ENCODE measurements around the gene PTGER1. TPM values are rescaled to one million over a fixed set of nuclear protein-coding genes. Genes with fewer than 3 reads are reported as not detected.

Gene PTGER1
- total and polyA plus RNA-seq, 2 donors (not counting 3 experiments of a cell fraction or from before 2014, with no cell fraction given) = 0.21 to 0.40 TPM

DNA sequence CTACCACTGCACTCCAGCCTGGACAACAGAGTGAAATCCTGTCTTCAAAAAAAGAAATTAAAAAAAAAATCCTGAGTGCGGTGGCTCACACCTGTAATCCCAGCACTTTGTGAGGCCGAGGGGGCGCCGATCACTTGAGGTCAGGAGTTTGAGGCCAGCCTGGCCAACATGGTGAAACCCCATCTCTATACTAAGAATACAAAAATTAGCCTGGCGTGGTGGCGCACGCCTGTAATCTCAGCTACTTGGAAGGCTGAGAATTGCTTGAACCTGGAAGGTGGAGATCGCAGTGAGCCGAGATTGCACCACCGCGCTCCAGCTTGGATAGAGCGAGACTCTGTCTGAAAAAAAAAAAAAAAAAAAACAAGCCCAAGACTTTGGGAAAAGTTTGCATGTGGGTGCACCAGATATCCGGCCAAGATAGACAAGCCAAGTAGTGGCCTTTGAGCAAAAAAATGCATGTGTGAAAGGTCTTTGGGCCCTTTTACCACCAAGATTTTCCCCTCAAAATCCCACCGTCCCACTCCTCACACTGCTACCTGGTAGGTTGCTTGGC is 37.3 kb upstream of the PTGER1 start:
- ChIA-PET CTCF (no interaction called here), POLR2A (no interaction called here)
- peaks cover 12 to 13% of the 10 kb centered on the region in 2 experiments for H3K36me3 ChIP-seq (ENCODE audit: control insufficient read depth in 2 of 2, extremely low read depth in 1 of 2, insufficient read depth in 2 of 2, low read length in 2 of 2)
- no peak overlapping the region for H3K27ac ChIP-seq (ENCODE audit: insufficient read depth, low read depth, low read length)
- intact Hi-C loops (cut with micrococcal nuclease) = no loop called here
- H3K27me3 ChIP-seq (ENCODE audit: control insufficient read depth in 2 of 2, insufficient read depth in 2 of 2, low read length in 2 of 2) = no peaks in the 10 kb centered on the region
- no peaks in the 10 kb centered on the region for H3K9me3 ChIP-seq (replicated peaks; ENCODE audit: control insufficient read depth, insufficient read depth, low read length)
- H3K4me1 ChIP-seq (ENCODE audit: control insufficient read depth, extremely low read depth, insufficient read depth, low read length) = peaks cover 22% of the 10 kb centered on the region
- DNase-seq (ENCODE audit: low read depth, low spot score) (no peak), FAIRE-seq (no peak)
- no peaks in the 10 kb centered on the region for H4K20me1 ChIP-seq (replicated peaks; ENCODE audit: control insufficient read depth, extremely low read depth, insufficient read depth, low read length)
- no peaks in the 10 kb centered on the region for H3K9me1 ChIP-seq (replicated peaks; ENCODE audit: control insufficient read depth, extremely low read depth, insufficient read depth, low read length)
- dilution Hi-C loops (cut with MboI; ENCODE audit: extremely low pct_ligation_motif_present, low sequenced_read_pairs) = no loop called here
- H3K4me3 ChIP-seq (replicated peaks in 1 of 3; ENCODE audit: insufficient read depth in 1 of 3, low read depth in 1 of 3, low read length in 3 of 3) = no peak overlapping the region
- H2AFZ ChIP-seq (ENCODE audit: low read depth, low read length) = no peak overlapping the region
- TF ChIP-seq GATA2 (IDR thresholded peaks at IDR 0.05; ENCODE audit: insufficient read depth, insufficient read length, low read depth, low read length) (no peak), POLR2AphosphoS5 (IDR thresholded peaks at IDR 0.05; ENCODE audit: insufficient read depth, low read depth, low read length) (no peak), MYC (IDR thresholded peaks at IDR 0.05; ENCODE audit: low read depth, low read length) (no peak), FOS (IDR thresholded peaks at IDR 0.05; ENCODE audit: borderline replicate concordance, insufficient read depth, low read length) (no peak), EZH2 (IDR thresholded peaks at IDR 0.05; ENCODE audit: borderline replicate concordance, low read depth, low read length, severe bottlenecking) (no peak), POLR2A (IDR thresholded peaks at IDR 0.05; ENCODE audit: low read depth, low read length) (no peak), JUN (IDR thresholded peaks at IDR 0.05; ENCODE audit: borderline replicate concordance, insufficient read depth, insufficient read length, low read depth) (no peak)
- TF ChIP-seq, protein P1, sequence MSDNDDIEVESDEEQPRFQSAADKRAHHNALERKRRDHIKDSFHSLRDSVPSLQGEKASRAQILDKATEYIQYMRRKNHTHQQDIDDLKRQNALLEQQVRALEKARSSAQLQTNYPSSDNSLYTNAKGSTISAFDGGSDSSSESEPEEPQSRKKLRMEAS (IDR thresholded peaks at IDR 0.05; ENCODE audit: insufficient read depth, insufficient read length) = no peak
- TF ChIP-seq, protein P2, sequence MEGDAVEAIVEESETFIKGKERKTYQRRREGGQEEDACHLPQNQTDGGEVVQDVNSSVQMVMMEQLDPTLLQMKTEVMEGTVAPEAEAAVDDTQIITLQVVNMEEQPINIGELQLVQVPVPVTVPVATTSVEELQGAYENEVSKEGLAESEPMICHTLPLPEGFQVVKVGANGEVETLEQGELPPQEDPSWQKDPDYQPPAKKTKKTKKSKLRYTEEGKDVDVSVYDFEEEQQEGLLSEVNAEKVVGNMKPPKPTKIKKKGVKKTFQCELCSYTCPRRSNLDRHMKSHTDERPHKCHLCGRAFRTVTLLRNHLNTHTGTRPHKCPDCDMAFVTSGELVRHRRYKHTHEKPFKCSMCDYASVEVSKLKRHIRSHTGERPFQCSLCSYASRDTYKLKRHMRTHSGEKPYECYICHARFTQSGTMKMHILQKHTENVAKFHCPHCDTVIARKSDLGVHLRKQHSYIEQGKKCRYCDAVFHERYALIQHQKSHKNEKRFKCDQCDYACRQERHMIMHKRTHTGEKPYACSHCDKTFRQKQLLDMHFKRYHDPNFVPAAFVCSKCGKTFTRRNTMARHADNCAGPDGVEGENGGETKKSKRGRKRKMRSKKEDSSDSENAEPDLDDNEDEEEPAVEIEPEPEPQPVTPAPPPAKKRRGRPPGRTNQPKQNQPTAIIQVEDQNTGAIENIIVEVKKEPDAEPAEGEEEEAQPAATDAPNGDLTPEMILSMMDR (IDR thresholded peaks at IDR 0.05; ENCODE audit: extremely low read depth in 1 of 2, insufficient read depth in 1 of 2, low read depth in 1 of 2, low read length in 2 of 2) = no peak
- BruUV-seq (replicated peaks) = no TSS peak
- no peak overlapping the region for H3K9ac ChIP-seq (replicated peaks; ENCODE audit: extremely low read depth, insufficient read depth, low read length)
- H3K79me2 ChIP-seq (ENCODE audit: control insufficient read depth, insufficient read depth, low read length) = peaks cover 28% of the 10 kb centered on the region
- no peak overlapping the region for H3K4me2 ChIP-seq (ENCODE audit: insufficient read depth, low read length)
